GM23248 (cell line): ENCODE results near the gene TOMM6.

Experiments used
- EZH2 ChIP-seq: fragments of 200-600 bp; sonication (generic); IDR thresholded peaks from 2 replicates; pipeline ENCODE4 v1.6.1; 2018; ENCODE audit warnings: antibody characterized with exemption, mild to moderate bottlenecking; ENCODE audit not compliant: insufficient read depth, poor library complexity, severe bottlenecking
- EZH2phosphoT487 ChIP-seq: fragments of 200-600 bp; sonication (generic); IDR thresholded peaks from 2 replicates; pipeline ENCODE4 v1.6.1; 2018; ENCODE audit warnings: antibody characterized with exemption, moderate library complexity, mild to moderate bottlenecking, low read depth; ENCODE audit not compliant: insufficient read depth

- TF ChIP-seq EZH2: no peak
- no peak for TF ChIP-seq EZH2phosphoT487
Observed at GRCh38 chr6:41739041-41739440, 48.5 kb upstream of the TOMM6 start.
